Heart right ventricle (tissue), 16 donors: Measurements from ENCODE around the gene CKAP2. TPM values are rescaled to one million over a fixed set of nuclear protein-coding genes. Genes with fewer than 3 reads are reported as not detected.

Experiments used
- ATAC-seq, 8 donors: fragments of 200-7000 bp; cut with Tn5 transposase; one replicate each; pipeline ENCODE4 v1.9.1; 2020; ENCODE audit warnings: mild to moderate bottlenecking in 8 of 8, moderate library complexity in 8 of 8, moderate number of reproducible peaks in 1 of 8
- DNase-seq, 2 donors: peaks; one replicate each; pipeline ENCODE4 v3.0.0-alpha.2; 2020
- H3K27ac ChIP-seq, 10 donors: fragments of 200-600 bp; sonication (generic) in 2 of 10; one replicate each; pipeline versions ENCODE4 v1.5.0 to v1.8.0; 2020 to 2022; ENCODE audit warnings: mild to moderate bottlenecking in 3 of 10
- H3K27me3 ChIP-seq, 7 donors: fragments of 200-600 bp; one replicate each; pipeline ENCODE4 v1.8.0; 2021 to 2022; ENCODE audit warnings: mild to moderate bottlenecking in 2 of 7
- H3K36me3 ChIP-seq, 9 donors: fragments of 200-600 bp; sonication (generic) in 1 of 9; one replicate each; pipeline versions ENCODE4 v1.5.0 to v1.8.0; 2020 to 2022; ENCODE audit warnings: mild to moderate bottlenecking in 2 of 9
- H3K4me1 ChIP-seq, 9 donors: fragments of 200-600 bp; sonication (generic) in 1 of 9; one replicate each; pipeline versions ENCODE4 v1.5.0 to v1.8.0; 2020 to 2022; ENCODE audit warnings: mild to moderate bottlenecking in 4 of 9
- H3K4me3 ChIP-seq, 10 donors: fragments of 200-600 bp; sonication (generic) in 2 of 10; one replicate each; pipeline versions ENCODE4 v1.5.0 to v1.8.0; 2020 to 2022; ENCODE audit warnings: mild to moderate bottlenecking in 7 of 10, moderate library complexity in 2 of 10
- H3K9me3 ChIP-seq, 11 donors: fragments of 200-600 bp in 10 of 11; sonication (generic) in 2 of 11; one replicate each; pipeline versions ENCODE4 v1.5.0 to v1.8.0; 2013 to 2022; ENCODE audit warnings: mild to moderate bottlenecking in 2 of 11, control low read depth in 1 of 11, moderate library complexity in 1 of 11
- CTCF ChIP-seq, 9 donors: fragments of 200-600 bp; sonication (generic) in 2 of 9; IDR thresholded peaks; one replicate each; pipeline versions ENCODE4 v1.5.0 to v1.8.0; 2021 to 2022; ENCODE audit warnings: antibody characterized with exemption in 9 of 9, mild to moderate bottlenecking in 5 of 9, moderate library complexity in 1 of 9
- WGBS, 2 donors: extraction: QIAGEN DNeasy Blood & Tissue Kit; methylation state at CpG; one replicate each; pipeline ENCODE4 v1.1.7; 2013; ENCODE audit warnings: inconsistent platforms in 1 of 2; 5-methylcytosine and 5-hydroxymethylcytosine counted together
- intact Hi-C, 10 donors: fragments of 100-400 bp; cut with DNase I; formaldehyde crosslinking; loops; one replicate each; pipeline versions ENCODE4 v1.11.1 to v1.14.2; 2022
- polyA plus RNA-seq, 2 donors: library from polyadenylated mRNA; stranded (reverse); fragments of 200-250 nt; gene quantifications; one replicate each; pipeline ENCODE4 v1.2.3, GENCODE V29; 2013
- total RNA-seq, 10 donors: library from RNA; stranded (reverse); fragmentation: NEBNext Ultra II Directional in 3 of 10; extraction: Animal tissue kit (Norgen Biotek cat#: 25700) in 3 of 10; gene quantifications; one replicate each; pipeline versions ENCODE4 v1.2.1 to v1.2.4, GENCODE V29; 2021 to 2023
- donor health status: Arrhythmogenic right ventricular cardiomyopathy.
- donor health status: ischemic (EF 13 %, LVEDD 7.1; RV severe dilation, severe dysfunction).
- donor health status: healthy with polysubstance abuse.
- donor health status: DM: no; HTN: yes; CAD: no.
- donor health status: DM: no; HTN: no; CAD: no.
- donor health status: ischemic (EF 25% LVEDD 6.9; RV normal size, moderate dysfunction).
- donor health status: ischemic (EF 25% LVEDD 5.7; RV mildly dilated, moderate dysfunction).
- donor health status: healthy.
- donor health status: DM: yes; HTN: yes; CAD: no.
- donor health status: Ischemic cardiomyopathy.
- donor health status: ischemic (EF 35%, LVEDD 5.7; RV mildly dilated, moderate dysfunction).
- donor health status: nonischemic (EF 11% LVEDD 7.7; RV severe dilation, severe dysfunction).
- donor health status: DM: yes; HTN: yes; CAD: no.
- donor health status: PGD.
- donor health status: ischemic (EF 29% LVEDD 5.4; RV normal size, mild dysfunction).
- donor health status: nonischemic (EF 23%, LVEDD 6.1; RV moderate dilation, normal function).

CKAP2 gene
- total and polyA plus RNA-seq, 12 donors = 1.4 to 15.7 (median 8.1) TPM

DNA sequence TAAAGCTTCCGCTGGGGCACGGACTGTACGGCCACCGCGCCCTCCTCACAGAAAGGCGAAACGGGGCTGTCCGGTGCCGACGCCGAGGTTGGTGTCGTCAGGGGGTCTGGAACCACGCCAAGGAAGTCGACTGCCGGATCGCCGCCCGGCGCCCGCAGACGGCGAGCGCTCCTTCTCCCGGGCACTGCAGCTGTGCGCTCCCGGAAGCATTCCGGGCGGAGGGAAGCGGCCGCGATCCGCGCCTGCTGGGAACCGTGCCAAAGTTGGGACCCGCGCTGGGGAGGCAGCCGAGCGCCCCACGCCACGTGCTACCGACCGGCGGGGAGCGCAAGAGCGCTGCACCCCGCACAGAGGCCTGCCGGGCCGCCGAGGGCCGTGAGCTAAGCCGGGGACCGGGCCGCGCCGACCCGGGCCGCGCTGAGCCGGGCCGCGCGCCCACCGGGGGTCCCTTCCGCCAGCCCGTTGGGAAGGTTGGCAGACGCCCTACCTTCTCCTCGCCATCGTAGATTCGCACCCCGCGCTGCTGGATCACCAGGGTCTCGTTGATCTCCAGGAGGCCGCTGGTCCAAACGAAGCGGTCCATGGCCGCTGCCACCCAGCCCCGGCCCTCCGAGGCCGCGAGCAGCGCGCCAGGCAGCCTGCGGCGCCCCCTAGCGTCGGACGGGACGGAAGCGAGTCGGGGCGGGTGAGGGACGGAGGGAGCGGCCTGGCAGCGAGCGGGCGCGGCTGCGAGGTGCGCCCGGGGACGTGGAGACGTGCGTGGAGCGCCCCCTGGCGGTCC, 5.1 kb upstream of the CKAP2 start, which contains the start of gene VPS36:
Gene VPS36, minus strand, starts transcription at position 623 of the 781 bp plus-strand sequence. Its CDS starts 40 bp downstream, at position 583.
- 0 to 1% methylated on average over 99 to 105 of the region's 105 CpGs for WGBS, 2 donors
- peak within 1 kb of the TSS; percentile 89 to 99 (median 97) for H3K27ac ChIP-seq
- H3K4me3 ChIP-seq = peak within 1 kb of the TSS; percentile 62 to 88 (median 80)
- H3K36me3 ChIP-seq = peaks cover 0 to 20% (median 4%) of the 10 kb centered on the region in 9 donors
- no peaks in the 10 kb centered on the region for H3K27me3 ChIP-seq
- no peaks in the 10 kb centered on the region for H3K9me3 ChIP-seq
- TF ChIP-seq CTCF (IDR thresholded peaks at IDR 0.05) = peak; percentile 99 to 100 (median 100)
- DNase-seq (peak; percentile 96 to 98), ATAC-seq (peak; percentile 86 to 97 (median 92))
- intact Hi-C loops = loop anchor here in 7 of 10 donors (1.0 to 10.0 kb wide), 13 partner anchors 45 to 445 kb away; partner anchors contain the start of genes NEK3 (in 1 of the 7) and SUGT1 (in 1 of the 7)
- peaks cover 0 to 44% (median 26%) of the 10 kb centered on the region in 9 donors for H3K4me1 ChIP-seq

DNA sequence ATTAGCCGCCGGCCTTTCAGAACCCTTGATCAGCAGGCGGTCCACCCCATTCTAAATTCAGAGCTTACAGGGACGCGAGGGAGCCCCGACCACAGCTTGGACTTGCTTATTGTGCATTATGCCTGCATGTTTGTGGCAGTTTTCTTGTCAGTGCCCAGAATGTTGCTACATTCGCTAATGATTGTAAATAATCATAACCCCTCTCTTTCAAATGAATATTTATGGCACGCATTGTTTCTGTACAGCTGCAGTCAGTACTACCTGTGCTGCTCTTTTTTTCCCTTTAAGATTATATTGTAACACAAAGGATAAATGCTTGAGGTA, 4.5 kb upstream of the CKAP2 start:
- Histone ChIP-seq H3K9me3 (no peaks in the 10 kb centered on the region), H3K4me1 (peaks cover 0 to 44% (median 30%) of the 10 kb centered on the region in 9 donors), H3K27ac (peak overlapping the region in 6 of 10 donors; percentile 9 to 99 (median 98)), H3K4me3 (peak overlapping the region in 7 of 10 donors; percentile 71 to 82 (median 80)), H3K27me3 (no peaks in the 10 kb centered on the region), H3K36me3 (peaks cover 0 to 17% (median 3%) of the 10 kb centered on the region in 9 donors)
- peak in 4 of 9 donors; percentile 1 to 11 (median 4) for TF ChIP-seq CTCF (IDR thresholded peaks at IDR 0.05)
- ATAC-seq = no peak
- WGBS, 2 donors = 10% methylated on average over 8 of the region's 8 CpGs
- DNase-seq = no peak
- intact Hi-C loops = loop anchor here in 7 of 10 donors (1.0 to 10.0 kb wide), 13 partner anchors 46 to 446 kb away; partner anchors contain the start of genes NEK3 (in 1 of the 7) and SUGT1 (in 1 of the 7)

- Histone ChIP-seq H3K36me3 (peaks cover 0 to 17% (median under 1%) of the 10 kb centered on the region in 9 donors), H3K4me3 (peak overlapping the region in 2 of 10 donors; percentile 81 to 82), H3K9me3 (no peaks in the 10 kb centered on the region), H3K27ac (peak overlapping the region in 2 of 10 donors; percentile 97 to 99), H3K27me3 (no peaks in the 10 kb centered on the region), H3K4me1 (peaks cover 0 to 47% (median 35%) of the 10 kb centered on the region in 9 donors)
- intact Hi-C loops = loop anchor here in 7 of 10 donors (2.0 to 10.0 kb wide), 11 partner anchors 46 to 446 kb away; partner anchors contain the start of genes NEK3 (in 1 of the 7) and SUGT1 (in 1 of the 7)
- ATAC-seq (no peak), DNase-seq (no peak)
- 86 to 89% methylated on average over 24 of the region's 24 CpGs for WGBS, 2 donors
- TF ChIP-seq CTCF (IDR thresholded peaks at IDR 0.05) = no peak
These were observed 4.0 kb upstream of the CKAP2 start for GRCh38 chr13:52451135-52451804.

GRCh38 chr13:52452470-52452869, 2.8 kb upstream of the CKAP2 start:
- peaks cover 0 to 51% (median 35%) of the 10 kb centered on the region in 9 donors for H3K4me1 ChIP-seq
- no peaks in the 10 kb centered on the region for H3K27me3 ChIP-seq
- WGBS, 2 donors = 48 to 63% methylated on average over 2 of the region's 2 CpGs
- H3K27ac ChIP-seq = no peak overlapping the region
- DNase-seq (no peak), ATAC-seq (no peak)
- intact Hi-C loops = loop anchor here in 7 of 10 donors (5.0 to 10.0 kb wide), 8 partner anchors 50 to 448 kb away; partner anchors contain the start of genes NEK3 (in 1 of the 7) and SUGT1 (in 1 of the 7)
- TF ChIP-seq CTCF (IDR thresholded peaks at IDR 0.05) = no peak
- no peaks in the 10 kb centered on the region for H3K9me3 ChIP-seq
- H3K36me3 ChIP-seq = peaks cover 0 to 8% (median 0%) of the 10 kb centered on the region in 9 donors
- H3K4me3 ChIP-seq = no peak overlapping the region
